HFFc6 (cell line): Measurements from ENCODE around the gene KCNK13. TPM values are rescaled to one million over a fixed set of nuclear protein-coding genes. Genes with fewer than 3 reads are reported as not detected.

ENCODE experiments used
- DNase-seq: peaks from one replicate; pipeline ENCODE4 v3.0.0-alpha.2; 2018
- H3K27ac Mint-ChIP-seq: 2 replicates; pipeline ENCODE4 v1.8.0; 2020; ENCODE audit warnings: mild to moderate bottlenecking, mixed read lengths
- H3K27me3 Mint-ChIP-seq: 2 replicates; pipeline ENCODE4 v1.8.0; 2021; ENCODE audit warnings: mild to moderate bottlenecking, moderate library complexity, mixed read lengths; ENCODE audit not compliant: insufficient read depth
- H3K36me3 Mint-ChIP-seq: 2 replicates; pipeline ENCODE4 v1.8.0; 2021; ENCODE audit warnings: low read depth, mixed read lengths
- H3K4me1 Mint-ChIP-seq: 2 replicates; pipeline ENCODE4 v1.8.0; 2020; ENCODE audit warnings: low read depth, mixed read lengths
- H3K4me3 Mint-ChIP-seq: 2 replicates; pipeline ENCODE4 v1.8.0; 2020; ENCODE audit warnings: mild to moderate bottlenecking, moderate library complexity, mixed read lengths
- H3K9me3 Mint-ChIP-seq: 2 replicates; pipeline ENCODE4 v1.8.0; 2020; ENCODE audit warnings: mild to moderate bottlenecking, mixed read lengths
- total RNA-seq, 6 experiments: library from RNA; stranded (reverse); fragmentation: NEBNext Ultra II Directional; extraction: Animal tissue kit (Norgen Biotek cat#: 25700); gene quantifications; 2 replicates in 1 of 6; 3 replicates in 5 of 6; pipeline ENCODE4 v1.2.3, GENCODE V29; 2021
- TF ChIP-seq, protein P1 (sequence below): fragments of 200-600 bp; sonication (generic); IDR thresholded peaks from 2 replicates; pipeline ENCODE4 v1.5.0; 2021; ENCODE audit warnings: antibody characterized with exemption, mild to moderate bottlenecking

KCNK13 gene
- total RNA-seq, 6 experiments from 2014 or later, result not detected

DNA sequence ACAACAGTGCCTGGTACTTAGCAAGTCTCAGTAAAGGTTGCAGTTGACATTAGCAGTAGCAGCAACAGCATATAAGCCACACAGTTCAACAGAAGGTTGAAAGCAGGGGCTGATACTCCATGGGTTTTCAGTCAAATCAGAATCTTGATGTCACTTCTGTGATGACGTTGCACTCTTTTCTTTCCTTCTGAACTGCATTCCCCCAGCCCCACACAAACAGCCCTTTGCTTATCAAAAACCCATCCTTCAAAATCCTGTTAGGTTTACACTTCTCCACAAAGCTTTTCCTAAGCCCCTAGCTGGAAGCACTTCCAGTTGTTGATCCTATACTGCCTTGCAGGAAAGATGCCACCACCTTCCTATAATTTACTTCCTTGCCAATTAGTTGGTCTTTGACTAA lies 34.0 kb upstream of the KCNK13 start:
- H3K4me1 Mint-ChIP-seq, result peaks cover 12% of the 10 kb centered on the region
- DNase-seq, result no peak
- TF ChIP-seq, protein P1, sequence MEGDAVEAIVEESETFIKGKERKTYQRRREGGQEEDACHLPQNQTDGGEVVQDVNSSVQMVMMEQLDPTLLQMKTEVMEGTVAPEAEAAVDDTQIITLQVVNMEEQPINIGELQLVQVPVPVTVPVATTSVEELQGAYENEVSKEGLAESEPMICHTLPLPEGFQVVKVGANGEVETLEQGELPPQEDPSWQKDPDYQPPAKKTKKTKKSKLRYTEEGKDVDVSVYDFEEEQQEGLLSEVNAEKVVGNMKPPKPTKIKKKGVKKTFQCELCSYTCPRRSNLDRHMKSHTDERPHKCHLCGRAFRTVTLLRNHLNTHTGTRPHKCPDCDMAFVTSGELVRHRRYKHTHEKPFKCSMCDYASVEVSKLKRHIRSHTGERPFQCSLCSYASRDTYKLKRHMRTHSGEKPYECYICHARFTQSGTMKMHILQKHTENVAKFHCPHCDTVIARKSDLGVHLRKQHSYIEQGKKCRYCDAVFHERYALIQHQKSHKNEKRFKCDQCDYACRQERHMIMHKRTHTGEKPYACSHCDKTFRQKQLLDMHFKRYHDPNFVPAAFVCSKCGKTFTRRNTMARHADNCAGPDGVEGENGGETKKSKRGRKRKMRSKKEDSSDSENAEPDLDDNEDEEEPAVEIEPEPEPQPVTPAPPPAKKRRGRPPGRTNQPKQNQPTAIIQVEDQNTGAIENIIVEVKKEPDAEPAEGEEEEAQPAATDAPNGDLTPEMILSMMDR, result no peak
- no peak overlapping the region for H3K4me3 Mint-ChIP-seq
- no peaks in the 10 kb centered on the region for H3K9me3 Mint-ChIP-seq
- H3K27me3 Mint-ChIP-seq, result peaks cover 4% of the 10 kb centered on the region; the same call in 1 of the 2 replicates
- H3K36me3 Mint-ChIP-seq, result peaks cover 35% of the 10 kb centered on the region
- no peak overlapping the region for H3K27ac Mint-ChIP-seq

DNA sequence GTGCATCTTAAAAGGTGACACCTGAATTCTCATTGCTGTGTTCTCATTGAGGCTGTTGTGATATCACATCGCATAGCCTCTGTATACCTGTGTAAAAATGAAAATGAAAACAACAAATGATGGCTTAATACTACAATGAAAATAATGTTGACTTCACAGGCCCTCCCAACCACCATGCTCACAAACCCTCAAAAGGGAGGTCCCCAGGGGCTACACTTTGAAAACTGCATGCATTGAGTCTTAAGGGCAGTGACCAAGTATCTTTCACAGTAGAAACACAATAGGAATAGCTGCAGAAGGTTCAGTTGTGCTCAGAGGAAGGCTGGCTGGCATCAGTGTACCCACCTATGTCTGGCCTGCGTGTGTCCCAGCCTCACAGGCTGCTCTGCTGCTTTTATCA lies 27.6 kb upstream of the KCNK13 start:
- H3K36me3 Mint-ChIP-seq, result peaks cover 47% of the 10 kb centered on the region
- H3K4me1 Mint-ChIP-seq, result peaks cover 3% of the 10 kb centered on the region
- TF ChIP-seq, protein P1, result no peak
- H3K27ac Mint-ChIP-seq, result no peak overlapping the region
- H3K27me3 Mint-ChIP-seq, result no peaks in the 10 kb centered on the region; the same call in 1 of the 2 replicates
- H3K4me3 Mint-ChIP-seq, result no peak overlapping the region
- no peak for DNase-seq
- H3K9me3 Mint-ChIP-seq, result no peaks in the 10 kb centered on the region

DNA sequence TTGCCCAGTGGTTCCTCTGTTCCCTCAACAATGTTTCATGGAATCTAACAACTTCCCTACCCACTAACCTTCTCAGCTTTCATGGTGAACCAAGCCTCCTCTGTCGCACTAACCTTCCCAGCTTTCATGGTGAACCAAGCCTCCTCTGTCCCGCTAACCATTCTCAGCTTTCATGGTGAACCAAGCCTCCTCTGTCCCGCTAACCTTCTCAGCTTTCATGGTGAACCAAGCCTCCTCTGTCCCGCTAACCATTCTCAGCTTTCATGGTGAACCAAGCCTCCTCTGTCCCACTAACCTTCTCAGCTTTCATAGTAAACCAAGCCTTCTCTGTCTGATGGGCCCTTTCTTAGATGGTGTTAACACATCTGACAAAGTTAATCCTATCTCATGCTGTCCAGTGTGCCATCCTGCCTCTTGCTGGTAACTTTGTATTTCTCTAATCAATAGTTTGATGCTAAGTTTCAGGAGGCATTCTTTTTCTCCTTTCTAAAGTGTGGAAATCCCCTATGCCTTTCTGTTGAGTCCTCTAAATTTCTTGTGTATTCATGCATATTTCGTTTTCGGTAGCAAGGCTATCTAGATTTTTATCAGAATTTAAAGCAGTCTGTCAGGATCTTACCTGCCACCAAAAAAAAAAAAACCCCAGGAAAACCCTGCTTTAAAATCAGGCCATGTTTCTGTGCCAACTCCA lies 26.8 kb upstream of the KCNK13 start:
- Mint-ChIP-seq H3K9me3 (no peaks in the 10 kb centered on the region), H3K4me3 (no peak overlapping the region), H3K4me1 (peaks cover 8% of the 10 kb centered on the region), H3K36me3 (peaks cover 49% of the 10 kb centered on the region), H3K27me3 (no peaks in the 10 kb centered on the region; the same call in 1 of the 2 replicates), H3K27ac (no peak overlapping the region)
- TF ChIP-seq, protein P1, result no peak
- no peak for DNase-seq

DNA sequence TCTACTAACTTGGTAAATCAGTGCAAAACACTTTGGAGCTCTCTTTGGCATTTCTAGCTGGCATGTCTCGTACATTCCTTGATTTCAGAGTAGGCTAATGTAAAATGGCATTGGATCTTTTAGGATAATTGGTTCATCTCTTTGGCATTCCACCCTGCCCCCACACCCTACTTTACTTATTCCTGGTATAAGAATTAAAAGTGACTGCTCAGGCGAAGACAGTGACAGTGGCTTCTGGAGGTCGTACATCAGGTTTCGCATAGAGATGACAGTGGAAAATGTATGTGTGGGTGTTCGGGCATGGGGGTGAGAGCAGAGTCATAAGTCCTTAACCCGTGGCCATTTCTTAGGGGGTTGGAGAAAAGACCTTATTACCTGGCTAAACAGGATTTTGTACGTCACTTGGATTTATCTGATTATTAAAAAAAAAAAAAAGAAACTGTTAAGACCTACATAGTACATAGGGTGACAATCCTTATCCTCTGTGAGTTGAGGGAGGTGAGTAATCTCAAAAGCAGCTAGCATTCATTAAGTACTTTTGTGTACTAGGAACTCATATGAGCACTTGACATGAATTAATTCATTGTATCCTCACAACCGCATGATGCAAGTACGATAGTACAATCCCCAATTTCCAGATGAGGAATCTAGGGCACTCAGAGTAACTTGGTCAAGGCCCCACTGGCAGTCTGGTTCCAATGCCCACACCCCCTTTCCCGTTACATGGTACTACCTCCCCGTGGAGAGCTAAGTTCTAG lies 22.4 kb upstream of the KCNK13 start:
- H3K4me1 Mint-ChIP-seq, result peaks cover 8% of the 10 kb centered on the region
- no peaks in the 10 kb centered on the region for H3K27me3 Mint-ChIP-seq
- H3K36me3 Mint-ChIP-seq, result peaks cover 30% of the 10 kb centered on the region
- no peaks in the 10 kb centered on the region for H3K9me3 Mint-ChIP-seq
- TF ChIP-seq, protein P1, result no peak
- no peak overlapping the region for H3K4me3 Mint-ChIP-seq
- DNase-seq, result no peak
- H3K27ac Mint-ChIP-seq, result no peak overlapping the region

DNA sequence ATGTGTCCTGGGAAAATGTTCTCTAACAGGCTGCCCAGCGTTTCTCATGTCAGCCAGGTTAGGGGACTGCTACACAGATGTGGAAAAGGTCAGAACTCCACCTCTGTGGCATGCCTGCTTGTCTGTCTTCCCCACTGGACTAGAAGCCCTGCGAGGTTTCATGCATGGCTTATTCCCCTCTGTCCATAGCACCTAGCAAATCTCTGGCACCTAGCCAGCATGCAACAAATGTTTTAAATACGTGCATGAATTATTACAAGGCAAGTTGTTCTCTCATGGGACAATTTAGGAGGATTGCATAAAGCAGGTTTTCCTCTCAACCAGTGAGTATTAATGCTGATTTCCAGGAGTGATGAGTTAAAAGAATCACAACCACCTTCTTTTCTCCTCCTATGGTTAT lies 21.4 kb upstream of the KCNK13 start:
- DNase-seq, result no peak
- Mint-ChIP-seq H3K4me1 (peaks cover 8% of the 10 kb centered on the region), H3K36me3 (peaks cover 35% of the 10 kb centered on the region), H3K4me3 (no peak overlapping the region), H3K27ac (no peak overlapping the region), H3K27me3 (no peaks in the 10 kb centered on the region), H3K9me3 (no peaks in the 10 kb centered on the region)
- TF ChIP-seq, protein P1, result no peak
